ENCODE results near the gene LGR4. TPM values are rescaled to one million over a fixed set of nuclear protein-coding genes. Genes with fewer than 3 reads are reported as not detected.

The LGR4 gene
- total and polyA plus RNA-seq, 2 of the 4 experiments (the other 2 are of a cell fraction) = 2.9 to 6.8 TPM

DNA sequence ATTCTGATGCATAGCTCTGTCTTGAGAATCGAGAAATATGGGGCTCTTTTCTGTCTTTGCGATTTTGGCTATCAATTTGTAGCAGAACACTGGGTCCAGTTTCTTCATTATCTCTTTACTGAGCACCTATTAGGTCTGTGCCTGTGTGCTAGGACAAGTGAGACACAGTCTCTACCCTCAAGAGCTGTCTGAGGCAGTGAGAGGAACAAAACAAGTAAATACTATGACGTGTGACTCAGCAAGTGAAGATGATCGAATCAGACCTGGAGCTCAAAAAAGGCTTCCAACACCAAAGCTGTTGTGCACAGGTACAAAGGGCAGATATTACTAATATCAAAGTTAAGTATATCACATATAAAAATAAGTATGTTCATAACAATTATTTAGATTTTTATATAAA, 52.4 kb downstream of the LGR4 start:
- POLR2A ChIA-PET (ENCODE audit: unreplicated experiment) = no interaction called here
- CTCF ChIA-PET = interaction anchor here (1.5 kb wide), 1 partner anchor 9 kb away, joined by 5 read pairs; no protein-coding TSS in a partner anchor

More for the DNA sequence above, 52.4 kb downstream of the LGR4 start:
- 93% methylated on average over 2 of the region's 4 CpGs; no CpG with 5 or more reads in 1 of the 2 experiments for WGBS, 2 experiments (ENCODE audit: extremely low coverage in 2 of 2, insufficient read length in 1 of 2)
- dilution Hi-C loops (cut with HindIII; ENCODE audit: low sequenced_read_pairs, unreplicated experiment) = no loop called here
- no peak overlapping the region for H3K14ac ChIP-seq (replicated peaks; ENCODE audit: low read depth, low read length)
- no peak overlapping the region for H2BK5ac ChIP-seq (ENCODE audit: low read depth, low read length, poor library complexity, severe bottlenecking)
- TF ChIP-seq MAFK (IDR thresholded peaks at IDR 0.05; ENCODE audit: low read depth, low read length) = no peak
- TF ChIP-seq NFE2L2 (IDR thresholded peaks at IDR 0.05; ENCODE audit: low read depth, low read length) = no peak
- no peak for TF ChIP-seq RAD21 (IDR thresholded peaks at IDR 0.05; ENCODE audit: low read length)
- no peak for TF ChIP-seq MXI1 (IDR thresholded peaks at IDR 0.05; ENCODE audit: borderline replicate concordance, low read depth, low read length)
- no peak for TF ChIP-seq RCOR1 (IDR thresholded peaks at IDR 0.05; ENCODE audit: insufficient replicate concordance, low read length)
- no peak for TF ChIP-seq SMC3 (IDR thresholded peaks at IDR 0.05; ENCODE audit: low read depth, low read length)
- TF ChIP-seq CEBPB (IDR thresholded peaks at IDR 0.05; ENCODE audit: low read depth, low read length) = no peak
- no peak for TF ChIP-seq RFX5 (IDR thresholded peaks at IDR 0.05; ENCODE audit: low read depth, low read length)
- TF ChIP-seq, protein P1, sequence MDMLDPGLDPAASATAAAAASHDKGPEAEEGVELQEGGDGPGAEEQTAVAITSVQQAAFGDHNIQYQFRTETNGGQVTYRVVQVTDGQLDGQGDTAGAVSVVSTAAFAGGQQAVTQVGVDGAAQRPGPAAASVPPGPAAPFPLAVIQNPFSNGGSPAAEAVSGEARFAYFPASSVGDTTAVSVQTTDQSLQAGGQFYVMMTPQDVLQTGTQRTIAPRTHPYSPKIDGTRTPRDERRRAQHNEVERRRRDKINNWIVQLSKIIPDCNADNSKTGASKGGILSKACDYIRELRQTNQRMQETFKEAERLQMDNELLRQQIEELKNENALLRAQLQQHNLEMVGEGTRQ (IDR thresholded peaks at IDR 0.05; ENCODE audit: low read depth, low read length) = no peak
- TF ChIP-seq MAZ (IDR thresholded peaks at IDR 0.05; ENCODE audit: borderline replicate concordance, low read depth, low read length) = no peak
- TF ChIP-seq FOS (IDR thresholded peaks at IDR 0.05; ENCODE audit: low read depth, low read length) = no peak
- TF ChIP-seq BHLHE40 (IDR thresholded peaks at IDR 0.05; ENCODE audit: low read depth, low read length) = no peak
- TF ChIP-seq, protein P2, sequence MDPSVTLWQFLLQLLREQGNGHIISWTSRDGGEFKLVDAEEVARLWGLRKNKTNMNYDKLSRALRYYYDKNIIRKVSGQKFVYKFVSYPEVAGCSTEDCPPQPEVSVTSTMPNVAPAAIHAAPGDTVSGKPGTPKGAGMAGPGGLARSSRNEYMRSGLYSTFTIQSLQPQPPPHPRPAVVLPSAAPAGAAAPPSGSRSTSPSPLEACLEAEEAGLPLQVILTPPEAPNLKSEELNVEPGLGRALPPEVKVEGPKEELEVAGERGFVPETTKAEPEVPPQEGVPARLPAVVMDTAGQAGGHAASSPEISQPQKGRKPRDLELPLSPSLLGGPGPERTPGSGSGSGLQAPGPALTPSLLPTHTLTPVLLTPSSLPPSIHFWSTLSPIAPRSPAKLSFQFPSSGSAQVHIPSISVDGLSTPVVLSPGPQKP (IDR thresholded peaks at IDR 0.05; ENCODE audit: borderline replicate concordance, low read depth, low read length) = no peak
- TF ChIP-seq, protein P3, sequence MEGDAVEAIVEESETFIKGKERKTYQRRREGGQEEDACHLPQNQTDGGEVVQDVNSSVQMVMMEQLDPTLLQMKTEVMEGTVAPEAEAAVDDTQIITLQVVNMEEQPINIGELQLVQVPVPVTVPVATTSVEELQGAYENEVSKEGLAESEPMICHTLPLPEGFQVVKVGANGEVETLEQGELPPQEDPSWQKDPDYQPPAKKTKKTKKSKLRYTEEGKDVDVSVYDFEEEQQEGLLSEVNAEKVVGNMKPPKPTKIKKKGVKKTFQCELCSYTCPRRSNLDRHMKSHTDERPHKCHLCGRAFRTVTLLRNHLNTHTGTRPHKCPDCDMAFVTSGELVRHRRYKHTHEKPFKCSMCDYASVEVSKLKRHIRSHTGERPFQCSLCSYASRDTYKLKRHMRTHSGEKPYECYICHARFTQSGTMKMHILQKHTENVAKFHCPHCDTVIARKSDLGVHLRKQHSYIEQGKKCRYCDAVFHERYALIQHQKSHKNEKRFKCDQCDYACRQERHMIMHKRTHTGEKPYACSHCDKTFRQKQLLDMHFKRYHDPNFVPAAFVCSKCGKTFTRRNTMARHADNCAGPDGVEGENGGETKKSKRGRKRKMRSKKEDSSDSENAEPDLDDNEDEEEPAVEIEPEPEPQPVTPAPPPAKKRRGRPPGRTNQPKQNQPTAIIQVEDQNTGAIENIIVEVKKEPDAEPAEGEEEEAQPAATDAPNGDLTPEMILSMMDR (conservative IDR thresholded peaks at IDR 0.05; ENCODE audit: low read depth, low read length) = no peak
- no peak for TF ChIP-seq CHD1 (IDR thresholded peaks at IDR 0.05; ENCODE audit: low read depth, low read length)
- H2AFZ ChIP-seq (replicated peaks; ENCODE audit: low read length, poor library complexity) = no peak overlapping the region
- no peak overlapping the region for H3K23ac ChIP-seq (ENCODE audit: low read depth, low read length)
- no peak overlapping the region for H4K5ac ChIP-seq (ENCODE audit: low read depth, low read length)
- ATAC-seq (ENCODE audit: low read depth) = no peak
- H2BK15ac ChIP-seq (ENCODE audit: low read depth, low read length) = no peak overlapping the region
- H3K27me3 ChIP-seq (ENCODE audit: control insufficient read depth, insufficient read depth, low read length) = no peaks in the 10 kb centered on the region
- no peaks in the 10 kb centered on the region for H3K36me3 ChIP-seq (ENCODE audit: control insufficient read depth, insufficient read depth, low read length)
- no peak overlapping the region for H3K56ac ChIP-seq (ENCODE audit: extremely low read depth, insufficient read depth, low read length)
- H2AK5ac ChIP-seq (ENCODE audit: low read depth, low read length) = no peak overlapping the region
- no peaks in the 10 kb centered on the region; the same call in 1 of the 2 replicates for H3K4me1 ChIP-seq (ENCODE audit: control insufficient read depth, insufficient read depth, low read length)
- intact Hi-C loops (cut with micrococcal nuclease) = no loop called here
- no peaks in the 10 kb centered on the region for H4K20me1 ChIP-seq (ENCODE audit: insufficient read depth, low read length)
- H3K18ac ChIP-seq (ENCODE audit: low read depth, low read length) = no peak overlapping the region
- in situ Hi-C loops (cut with MboI; ENCODE audit: low sequenced_read_pairs) = no loop called here
- no peak overlapping the region for H2AK9ac ChIP-seq (replicated peaks; ENCODE audit: low read depth, low read length, poor library complexity)
- no peak overlapping the region for H3K4me3 ChIP-seq (ENCODE audit: insufficient read depth, low read depth, low read length)
- no peak overlapping the region for H2BK20ac ChIP-seq (ENCODE audit: low read depth, low read length)
- DNase-seq = no peak
- H4K8ac ChIP-seq (ENCODE audit: low read depth in 2 of 2, low read length in 2 of 2) = no peak overlapping the region
- no peak overlapping the region for H3K4ac ChIP-seq (ENCODE audit: low read depth, low read length)
- H4K91ac ChIP-seq (ENCODE audit: insufficient read depth, low read depth, low read length) = no peak overlapping the region
- H3K4me2 ChIP-seq (ENCODE audit: low read depth, low read length) = no peak overlapping the region
- no TSS peak for BruUV-seq (replicated peaks)
- no peak overlapping the region for H3K27ac ChIP-seq (ENCODE audit: insufficient read depth, low read length)
- no peak overlapping the region; the same call in 1 of the 2 replicates for H2BK120ac ChIP-seq (ENCODE audit: low read depth, low read length)
- H3K9me1 ChIP-seq (ENCODE audit: insufficient read depth, low read length) = peaks cover 4% of the 10 kb centered on the region
- no peaks in the 10 kb centered on the region for H3K9me3 ChIP-seq (ENCODE audit: control insufficient read depth, insufficient read depth, low read length)
- peaks cover 0 to 5% of the 10 kb centered on the region in 2 experiments; a peak in 1 of 4 replicates for H3K79me1 ChIP-seq (ENCODE audit: low read depth in 1 of 2, low read length in 2 of 2)
- H3K9ac ChIP-seq (ENCODE audit: low read depth, low read length) = no peak overlapping the region

Data from IMR-90 (cell line).